ENCODE results near the gene GBP2.

Gene GBP2

GRCh38 chr1:89104687-89105086 is 21.2 kb downstream of the GBP2 start:
- H3K4me3 ChIP-seq (ENCODE audit: low read depth, low read length) = no peak overlapping the region
- no peak for DNase-seq (ENCODE audit: low read depth)
- TF ChIP-seq CTCF (IDR thresholded peaks at IDR 0.05; ENCODE audit: control insufficient read depth, extremely low read depth, insufficient read depth) = no peak

GRCh38 chr1:89104147-89104546 is 21.8 kb downstream of the GBP2 start:
- DNase-seq (ENCODE audit: low read depth) = no peak
- no peak for TF ChIP-seq CTCF (IDR thresholded peaks at IDR 0.05; ENCODE audit: control insufficient read depth, extremely low read depth, insufficient read depth)
- no peak overlapping the region for H3K4me3 ChIP-seq (ENCODE audit: low read depth, low read length)

- no peak for DNase-seq (ENCODE audit: low read depth)
- TF ChIP-seq CTCF (IDR thresholded peaks at IDR 0.05; ENCODE audit: control insufficient read depth, extremely low read depth, insufficient read depth) = no peak
Observed at GRCh38 chr1:89102021-89102420, 23.9 kb downstream of the GBP2 start.

GRCh38 chr1:89100412-89100811 is 25.5 kb downstream of the GBP2 start:
- no peak for DNase-seq (ENCODE audit: low read depth)
- TF ChIP-seq CTCF (IDR thresholded peaks at IDR 0.05; ENCODE audit: control insufficient read depth, extremely low read depth, insufficient read depth) = no peak
- no peak overlapping the region for H3K4me3 ChIP-seq (ENCODE audit: low read depth, low read length)

More at GRCh38 chr1:89102021-89102420, 23.9 kb downstream of the GBP2 start:
- no peak overlapping the region for H3K4me3 ChIP-seq (ENCODE audit: low read depth, low read length)

- TF ChIP-seq CTCF (IDR thresholded peaks at IDR 0.05; ENCODE audit: control insufficient read depth, extremely low read depth, insufficient read depth) = no peak
- DNase-seq (ENCODE audit: low read depth) = no peak
- no peak overlapping the region for H3K4me3 ChIP-seq (ENCODE audit: low read depth, low read length)
Observed at GRCh38 chr1:89098857-89099256, 27.1 kb downstream of the GBP2 start.

- no peak for TF ChIP-seq CTCF (IDR thresholded peaks at IDR 0.05; ENCODE audit: control insufficient read depth, extremely low read depth, insufficient read depth)
- no peak overlapping the region for H3K4me3 ChIP-seq (ENCODE audit: low read depth, low read length)
- DNase-seq (ENCODE audit: low read depth) = no peak
Observed at GRCh38 chr1:89095737-89096136, 30.2 kb downstream of the GBP2 start.

GRCh38 chr1:89089962-89090361 is 36.0 kb downstream of the GBP2 start:
- DNase-seq (ENCODE audit: low read depth) = no peak
- H3K4me3 ChIP-seq (ENCODE audit: low read depth, low read length) = no peak overlapping the region
- TF ChIP-seq CTCF (IDR thresholded peaks at IDR 0.05; ENCODE audit: control insufficient read depth, extremely low read depth, insufficient read depth) = no peak
